Sigmoid colon (tissue), 4 donors: Measurements from ENCODE around the gene ZPR1.

Experiments used
- POLR2AphosphoS5 ChIP-seq, 4 donors: sonication (generic); formaldehyde crosslinking; IDR thresholded peaks; one replicate each; pipeline ENCODE4 v1.6.1; 2017; ENCODE audit warnings: antibody characterized with exemption in 4 of 4
- TF ChIP-seq, protein P1 (sequence below), 4 experiments: fragments of 450-650 bp in 3 of 4; fragments of 200-600 bp in 1 of 4; IDR thresholded peaks; one replicate each; pipeline ENCODE4 v1.5.1; 2016 to 2019; ENCODE audit warnings: antibody characterized with exemption in 4 of 4, mild to moderate bottlenecking in 3 of 4, moderate library complexity in 2 of 4

DNA sequence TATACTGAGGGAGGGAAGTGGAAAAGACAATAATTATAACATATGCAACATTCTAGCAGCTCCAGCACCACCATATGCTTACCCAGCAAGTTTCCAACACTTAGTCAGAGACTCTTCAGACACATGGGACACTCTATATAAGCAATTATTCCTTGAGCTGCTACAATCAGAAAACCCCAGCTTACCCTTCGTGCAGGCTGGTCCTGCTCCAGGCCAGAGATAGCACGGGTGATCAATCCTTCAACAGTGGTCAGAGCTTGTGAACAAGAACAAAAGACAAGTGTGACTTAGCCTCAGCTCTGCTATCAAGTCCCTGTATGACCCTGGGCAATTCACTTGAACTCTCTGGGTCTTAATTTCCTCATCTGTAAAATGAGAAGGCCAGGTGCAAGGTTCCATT, 1.5 kb downstream of the ZPR1 start:
- TF ChIP-seq, protein P1, sequence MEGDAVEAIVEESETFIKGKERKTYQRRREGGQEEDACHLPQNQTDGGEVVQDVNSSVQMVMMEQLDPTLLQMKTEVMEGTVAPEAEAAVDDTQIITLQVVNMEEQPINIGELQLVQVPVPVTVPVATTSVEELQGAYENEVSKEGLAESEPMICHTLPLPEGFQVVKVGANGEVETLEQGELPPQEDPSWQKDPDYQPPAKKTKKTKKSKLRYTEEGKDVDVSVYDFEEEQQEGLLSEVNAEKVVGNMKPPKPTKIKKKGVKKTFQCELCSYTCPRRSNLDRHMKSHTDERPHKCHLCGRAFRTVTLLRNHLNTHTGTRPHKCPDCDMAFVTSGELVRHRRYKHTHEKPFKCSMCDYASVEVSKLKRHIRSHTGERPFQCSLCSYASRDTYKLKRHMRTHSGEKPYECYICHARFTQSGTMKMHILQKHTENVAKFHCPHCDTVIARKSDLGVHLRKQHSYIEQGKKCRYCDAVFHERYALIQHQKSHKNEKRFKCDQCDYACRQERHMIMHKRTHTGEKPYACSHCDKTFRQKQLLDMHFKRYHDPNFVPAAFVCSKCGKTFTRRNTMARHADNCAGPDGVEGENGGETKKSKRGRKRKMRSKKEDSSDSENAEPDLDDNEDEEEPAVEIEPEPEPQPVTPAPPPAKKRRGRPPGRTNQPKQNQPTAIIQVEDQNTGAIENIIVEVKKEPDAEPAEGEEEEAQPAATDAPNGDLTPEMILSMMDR (IDR thresholded peaks at IDR 0.05), result no peak
- TF ChIP-seq POLR2AphosphoS5 (IDR thresholded peaks at IDR 0.05), result no peak
